HepG2 (cell line): ENCODE results near the gene ALS2. TPM values are rescaled to one million over a fixed set of nuclear protein-coding genes. Genes with fewer than 3 reads are reported as not detected.

Experiments
- BCL6 ChIP-seq: IDR thresholded peaks from 2 replicates; pipeline ENCODE4 v1.6.1; 2016; ENCODE audit warnings: missing genetic modification reagents, missing compliant biosample characterization
- CBX5 ChIP-seq: sonication (generic); formaldehyde crosslinking; IDR thresholded peaks from 2 replicates; pipeline ENCODE4 v1.4.0; 2020; ENCODE audit warnings: missing genetic modification reagents, borderline replicate concordance
- HMG20A ChIP-seq: IDR thresholded peaks from 2 replicates; pipeline ENCODE4 v1.6.1; 2016; ENCODE audit warnings: borderline replicate concordance
- LCORL ChIP-seq, 2 experiments: fragments of 450-650 bp in 1 of 2; sonication (generic) in 1 of 2; formaldehyde crosslinking in 1 of 2; IDR thresholded peaks; 2 replicates each; pipeline versions ENCODE4 v1.5.0 to v1.6.1; 2017 to 2020; ENCODE audit warnings: antibody characterized with exemption in 1 of 2, missing genetic modification reagents in 1 of 2
- NR2F1 ChIP-seq, 2 experiments: fragments of 450-650 bp in 1 of 2; formaldehyde crosslinking in 1 of 2; IDR thresholded peaks; 2 replicates each; pipeline versions ENCODE4 v1.5.0 to v1.6.1; 2016 to 2020; ENCODE audit warnings: mild to moderate bottlenecking in 1 of 2, missing compliant biosample characterization in 1 of 2, missing genetic modification reagents in 1 of 2, moderate library complexity in 1 of 2
- RORA ChIP-seq: sonication (generic); formaldehyde crosslinking; IDR thresholded peaks from 2 replicates; pipeline ENCODE4 v1.5.0; 2020; ENCODE audit warnings: mild to moderate bottlenecking, missing genetic modification reagents, moderate library complexity
- RXRB ChIP-seq: IDR thresholded peaks from 2 replicates; pipeline ENCODE4 v1.6.1; 2016; ENCODE audit warnings: borderline replicate concordance, missing genetic modification reagents, missing compliant biosample characterization
- SNAPC2 ChIP-seq: sonication (generic); formaldehyde crosslinking; IDR thresholded peaks from 2 replicates; pipeline ENCODE4 v1.8.1; 2022; ENCODE audit warnings: mild to moderate bottlenecking, missing genetic modification reagents
- polyA plus RNA-seq, 8 experiments: library from polyadenylated mRNA; depleted of rRNA in 3 of 8; stranded (reverse) in 7 of 8; unstranded in 1 of 8; fragments of >200 nt; fragmentation: Illumina TruSeq in 4 of 8; extraction: Trizol in 4 of 8; gene quantifications; 2 replicates each; pipeline versions ENCODE4 v1.2.1 to v1.2.3, GENCODE V29; 2011 to 2016; ENCODE audit warnings: low read depth in 4 of 8, missing spikeins in 1 of 8, mixed read lengths in 1 of 8; ENCODE audit not compliant: insufficient read depth in 1 of 8
- total RNA-seq, 5 experiments: library from RNA; depleted of rRNA; stranded (reverse); fragments of >200 nt; fragmentation: Illumina TruSeq; extraction: Trizol; gene quantifications; 2 replicates each; pipeline ENCODE4 v1.2.3, GENCODE V29; 2016; ENCODE audit warnings: low read depth in 1 of 5
- TF ChIP-seq, protein P1 (sequence below): IDR thresholded peaks from 2 replicates; pipeline ENCODE4 v1.4.0; 2020; ENCODE audit warnings: mild to moderate bottlenecking, missing genetic modification reagents
- TF ChIP-seq, protein P2 (sequence below), 2 experiments: fragments of 450-650 bp in 1 of 2; sonication (generic) in 1 of 2; formaldehyde crosslinking in 1 of 2; IDR thresholded peaks; 2 replicates each; pipeline versions ENCODE4 v1.6.1 to v1.8.0; 2016 to 2022; ENCODE audit warnings: antibody characterized with exemption in 1 of 2, mild to moderate bottlenecking in 1 of 2, missing genetic modification reagents in 1 of 2
- TF ChIP-seq, protein P3 (sequence below): sonication (generic); formaldehyde crosslinking; IDR thresholded peaks from 2 replicates; pipeline ENCODE4 v1.4.0; 2020; ENCODE audit warnings: low read depth, missing genetic modification reagents

ALS2 gene
- total and polyA plus RNA-seq, 2 of the 13 experiments (the other 11 are each of a cell fraction or from before 2014, with no cell fraction given), result 12.7 to 19.3 TPM

DNA sequence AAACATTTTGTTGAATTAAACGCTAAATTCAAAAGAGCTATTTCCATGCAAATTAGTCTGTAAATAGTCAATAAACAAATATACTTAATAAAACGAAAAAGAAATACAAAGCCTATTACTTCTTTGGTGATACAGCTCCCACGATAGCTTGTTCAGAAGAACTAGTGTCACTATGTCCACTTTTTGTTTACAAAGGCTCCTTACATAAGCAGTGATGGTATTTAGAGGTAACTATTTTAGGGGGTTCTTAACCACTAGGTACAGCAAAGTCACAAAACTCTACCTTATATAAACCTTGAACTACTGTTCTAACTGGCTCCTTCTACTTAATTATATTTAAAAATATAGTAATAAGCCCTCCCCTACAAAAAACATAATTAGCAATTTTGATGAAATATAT is 21.9 kb downstream of the ALS2 start (continued):
- TF ChIP-seq, protein P1, sequence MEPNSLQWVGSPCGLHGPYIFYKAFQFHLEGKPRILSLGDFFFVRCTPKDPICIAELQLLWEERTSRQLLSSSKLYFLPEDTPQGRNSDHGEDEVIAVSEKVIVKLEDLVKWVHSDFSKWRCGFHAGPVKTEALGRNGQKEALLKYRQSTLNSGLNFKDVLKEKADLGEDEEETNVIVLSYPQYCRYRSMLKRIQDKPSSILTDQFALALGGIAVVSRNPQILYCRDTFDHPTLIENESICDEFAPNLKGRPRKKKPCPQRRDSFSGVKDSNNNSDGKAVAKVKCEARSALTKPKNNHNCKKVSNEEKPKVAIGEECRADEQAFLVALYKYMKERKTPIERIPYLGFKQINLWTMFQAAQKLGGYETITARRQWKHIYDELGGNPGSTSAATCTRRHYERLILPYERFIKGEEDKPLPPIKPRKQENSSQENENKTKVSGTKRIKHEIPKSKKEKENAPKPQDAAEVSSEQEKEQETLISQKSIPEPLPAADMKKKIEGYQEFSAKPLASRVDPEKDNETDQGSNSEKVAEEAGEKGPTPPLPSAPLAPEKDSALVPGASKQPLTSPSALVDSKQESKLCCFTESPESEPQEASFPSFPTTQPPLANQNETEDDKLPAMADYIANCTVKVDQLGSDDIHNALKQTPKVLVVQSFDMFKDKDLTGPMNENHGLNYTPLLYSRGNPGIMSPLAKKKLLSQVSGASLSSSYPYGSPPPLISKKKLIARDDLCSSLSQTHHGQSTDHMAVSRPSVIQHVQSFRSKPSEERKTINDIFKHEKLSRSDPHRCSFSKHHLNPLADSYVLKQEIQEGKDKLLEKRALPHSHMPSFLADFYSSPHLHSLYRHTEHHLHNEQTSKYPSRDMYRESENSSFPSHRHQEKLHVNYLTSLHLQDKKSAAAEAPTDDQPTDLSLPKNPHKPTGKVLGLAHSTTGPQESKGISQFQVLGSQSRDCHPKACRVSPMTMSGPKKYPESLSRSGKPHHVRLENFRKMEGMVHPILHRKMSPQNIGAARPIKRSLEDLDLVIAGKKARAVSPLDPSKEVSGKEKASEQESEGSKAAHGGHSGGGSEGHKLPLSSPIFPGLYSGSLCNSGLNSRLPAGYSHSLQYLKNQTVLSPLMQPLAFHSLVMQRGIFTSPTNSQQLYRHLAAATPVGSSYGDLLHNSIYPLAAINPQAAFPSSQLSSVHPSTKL (CRISPR knock-in tag), result peak; percentile 46
- TF ChIP-seq, protein P2, sequence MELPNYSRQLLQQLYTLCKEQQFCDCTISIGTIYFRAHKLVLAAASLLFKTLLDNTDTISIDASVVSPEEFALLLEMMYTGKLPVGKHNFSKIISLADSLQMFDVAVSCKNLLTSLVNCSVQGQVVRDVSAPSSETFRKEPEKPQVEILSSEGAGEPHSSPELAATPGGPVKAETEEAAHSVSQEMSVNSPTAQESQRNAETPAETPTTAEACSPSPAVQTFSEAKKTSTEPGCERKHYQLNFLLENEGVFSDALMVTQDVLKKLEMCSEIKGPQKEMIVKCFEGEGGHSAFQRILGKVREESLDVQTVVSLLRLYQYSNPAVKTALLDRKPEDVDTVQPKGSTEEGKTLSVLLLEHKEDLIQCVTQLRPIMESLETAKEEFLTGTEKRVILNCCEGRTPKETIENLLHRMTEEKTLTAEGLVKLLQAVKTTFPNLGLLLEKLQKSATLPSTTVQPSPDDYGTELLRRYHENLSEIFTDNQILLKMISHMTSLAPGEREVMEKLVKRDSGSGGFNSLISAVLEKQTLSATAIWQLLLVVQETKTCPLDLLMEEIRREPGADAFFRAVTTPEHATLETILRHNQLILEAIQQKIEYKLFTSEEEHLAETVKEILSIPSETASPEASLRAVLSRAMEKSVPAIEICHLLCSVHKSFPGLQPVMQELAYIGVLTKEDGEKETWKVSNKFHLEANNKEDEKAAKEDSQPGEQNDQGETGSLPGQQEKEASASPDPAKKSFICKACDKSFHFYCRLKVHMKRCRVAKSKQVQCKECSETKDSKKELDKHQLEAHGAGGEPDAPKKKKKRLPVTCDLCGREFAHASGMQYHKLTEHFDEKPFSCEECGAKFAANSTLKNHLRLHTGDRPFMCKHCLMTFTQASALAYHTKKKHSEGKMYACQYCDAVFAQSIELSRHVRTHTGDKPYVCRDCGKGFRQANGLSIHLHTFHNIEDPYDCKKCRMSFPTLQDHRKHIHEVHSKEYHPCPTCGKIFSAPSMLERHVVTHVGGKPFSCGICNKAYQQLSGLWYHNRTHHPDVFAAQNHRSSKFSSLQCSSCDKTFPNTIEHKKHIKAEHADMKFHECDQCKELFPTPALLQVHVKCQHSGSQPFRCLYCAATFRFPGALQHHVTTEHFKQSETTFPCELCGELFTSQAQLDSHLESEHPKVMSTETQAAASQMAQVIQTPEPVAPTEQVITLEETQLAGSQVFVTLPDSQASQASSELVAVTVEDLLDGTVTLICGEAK (IDR thresholded peaks at IDR 0.05), result no peak
- TF ChIP-seq, protein P2 (CRISPR knock-in tag; IDR thresholded peaks at IDR 0.05), result no peak
- TF ChIP-seq NR2F1 (CRISPR knock-in tag; IDR thresholded peaks at IDR 0.05) (0 out of 4 replicates have a peak, but pooled peaks of 1 of the 2 experiments have one; percentile 22), RXRB (CRISPR knock-in tag) (peak; percentile 52; the same call in 1 of the 2 replicates), HMG20A (0 out of 2 replicates have a peak, but pooled peaks have one; percentile 50), LCORL (IDR thresholded peaks at IDR 0.05) (no peak), LCORL (CRISPR knock-in tag; IDR thresholded peaks at IDR 0.05) (0 out of 2 replicates have a peak, but pooled peaks have one; percentile 31), SNAPC2 (CRISPR knock-in tag) (0 out of 2 replicates have a peak, but pooled peaks have one; percentile 3), RORA (CRISPR knock-in tag) (no peak), BCL6 (CRISPR knock-in tag) (0 out of 2 replicates have a peak, but pooled peaks have one; percentile 23), CBX5 (CRISPR knock-in tag) (no peak)
- TF ChIP-seq, protein P3, sequence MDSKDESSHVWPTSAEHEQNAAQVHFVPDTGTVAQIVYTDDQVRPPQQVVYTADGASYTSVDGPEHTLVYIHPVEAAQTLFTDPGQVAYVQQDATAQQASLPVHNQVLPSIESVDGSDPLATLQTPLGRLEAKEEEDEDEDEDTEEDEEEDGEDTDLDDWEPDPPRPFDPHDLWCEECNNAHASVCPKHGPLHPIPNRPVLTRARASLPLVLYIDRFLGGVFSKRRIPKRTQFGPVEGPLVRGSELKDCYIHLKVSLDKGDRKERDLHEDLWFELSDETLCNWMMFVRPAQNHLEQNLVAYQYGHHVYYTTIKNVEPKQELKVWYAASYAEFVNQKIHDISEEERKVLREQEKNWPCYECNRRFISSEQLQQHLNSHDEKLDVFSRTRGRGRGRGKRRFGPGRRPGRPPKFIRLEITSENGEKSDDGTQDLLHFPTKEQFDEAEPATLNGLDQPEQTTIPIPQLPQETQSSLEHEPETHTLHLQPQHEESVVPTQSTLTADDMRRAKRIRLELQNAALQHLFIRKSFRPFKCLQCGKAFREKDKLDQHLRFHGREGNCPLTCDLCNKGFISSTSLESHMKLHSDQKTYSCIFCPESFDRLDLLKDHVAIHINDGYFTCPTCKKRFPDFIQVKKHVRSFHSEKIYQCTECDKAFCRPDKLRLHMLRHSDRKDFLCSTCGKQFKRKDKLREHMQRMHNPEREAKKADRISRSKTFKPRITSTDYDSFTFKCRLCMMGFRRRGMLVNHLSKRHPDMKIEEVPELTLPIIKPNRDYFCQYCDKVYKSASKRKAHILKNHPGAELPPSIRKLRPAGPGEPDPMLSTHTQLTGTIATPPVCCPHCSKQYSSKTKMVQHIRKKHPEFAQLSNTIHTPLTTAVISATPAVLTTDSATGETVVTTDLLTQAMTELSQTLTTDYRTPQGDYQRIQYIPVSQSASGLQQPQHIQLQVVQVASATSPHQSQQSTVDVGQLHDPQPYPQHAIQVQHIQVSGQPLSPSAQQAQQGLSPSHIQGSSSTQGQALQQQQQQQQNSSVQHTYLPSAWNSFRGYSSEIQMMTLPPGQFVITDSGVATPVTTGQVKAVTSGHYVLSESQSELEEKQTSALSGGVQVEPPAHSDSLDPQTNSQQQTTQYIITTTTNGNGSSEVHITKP (CRISPR knock-in tag), result no peak
